ENCODE measurements around the gene ADGRL3.
"Not testable (repeated sequence)": the region's sequence is repeated elsewhere in the genome, so short reads cannot be mapped to it uniquely, and the experiment has no call there.

The ADGRL3 gene

DNA sequence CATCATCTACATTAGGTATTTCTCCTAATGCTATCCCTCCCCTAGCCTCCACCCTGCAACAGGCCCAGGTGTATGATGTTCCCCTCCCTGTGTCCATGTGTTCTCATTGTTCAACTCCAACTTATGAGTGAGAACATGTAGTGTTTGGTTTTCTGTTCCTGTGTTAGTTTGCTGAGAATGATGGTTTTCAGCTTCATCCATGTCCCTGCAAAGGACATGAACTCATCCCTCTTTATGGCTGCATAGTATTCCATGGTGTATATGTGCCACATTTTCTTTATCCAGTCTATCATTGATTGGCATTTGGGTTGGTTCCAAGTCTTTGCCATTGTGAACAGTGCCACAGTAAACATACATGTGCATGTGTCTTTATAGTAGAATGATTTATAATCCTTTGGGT is 7.0 kb downstream of the ADGRL3 start:
- DNase-seq, result not testable (repeated sequence)

DNA sequence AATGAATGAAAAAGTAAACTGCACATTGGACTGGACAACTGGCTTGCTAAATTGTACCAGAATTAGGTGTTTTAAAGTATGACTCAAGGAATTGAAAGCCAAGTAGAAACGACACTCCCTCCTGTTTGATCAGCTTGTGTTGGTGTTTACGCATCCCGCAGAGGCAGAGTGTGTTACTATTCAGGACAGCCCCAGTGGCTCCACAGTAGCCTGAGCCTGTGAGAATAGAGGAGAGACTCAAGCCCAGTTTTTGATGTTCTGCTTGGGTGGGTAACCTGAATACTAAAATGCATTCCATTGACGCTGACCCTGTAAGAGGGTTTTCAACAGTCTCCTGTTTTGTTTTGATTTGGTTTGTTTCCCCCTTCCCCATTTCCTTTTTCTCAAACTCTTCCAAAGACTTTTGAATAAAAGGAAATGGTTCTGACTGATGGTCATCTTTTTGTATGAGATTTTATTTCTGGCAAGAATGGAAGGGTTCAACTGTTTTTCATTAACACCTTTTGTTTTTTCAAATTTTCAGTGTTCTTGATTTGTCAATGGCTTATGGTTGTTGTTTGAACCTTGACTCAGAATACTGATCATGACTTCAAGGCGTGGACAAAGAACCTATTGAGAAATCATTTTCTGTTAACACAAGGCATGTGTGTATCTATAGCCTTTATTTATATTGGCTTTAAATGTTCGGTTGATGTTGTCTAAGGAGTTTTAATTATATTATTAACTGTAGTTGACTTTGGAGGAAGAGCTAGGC is 10.2 kb downstream of the ADGRL3 start:
- no peak for DNase-seq

DNA sequence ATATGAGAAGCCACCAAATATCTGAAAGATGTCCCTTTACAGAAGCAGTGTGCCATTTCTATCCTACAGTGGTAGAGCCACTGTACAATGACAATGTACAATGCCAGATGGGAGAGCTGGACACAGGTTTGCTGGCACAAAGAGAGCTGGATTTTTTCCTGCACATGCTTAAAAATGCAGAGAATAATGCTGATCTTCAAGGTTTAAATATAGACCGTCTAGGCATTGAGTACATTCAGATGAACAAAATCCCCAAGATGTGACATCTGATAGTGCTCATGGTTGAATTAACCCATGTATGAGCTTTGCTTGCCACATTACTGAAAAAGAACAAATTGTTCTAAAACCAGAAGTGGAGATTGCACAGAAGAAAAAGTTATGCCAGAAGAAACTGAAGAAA is 11.7 kb downstream of the ADGRL3 start:
- no peak for DNase-seq

DNA sequence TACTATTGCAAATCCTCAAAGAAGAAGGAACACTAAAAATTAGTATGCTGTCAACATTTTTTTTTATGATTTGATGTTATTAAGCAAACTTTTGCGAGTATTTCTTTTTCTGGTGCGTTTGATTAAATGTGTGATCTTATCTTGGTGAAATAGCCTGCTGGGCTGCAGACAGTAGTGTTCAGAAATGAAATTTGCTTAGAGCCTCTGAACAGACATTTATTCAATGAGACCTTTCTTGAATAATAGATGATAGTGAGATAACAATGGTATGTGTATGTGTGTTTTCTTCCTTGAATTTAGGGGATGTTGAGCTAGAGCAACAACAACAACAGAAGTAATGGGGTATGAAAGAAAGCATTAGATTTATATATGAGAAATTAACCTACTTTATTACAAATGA is 12.7 kb downstream of the ADGRL3 start:
- DNase-seq, result no peak

DNA sequence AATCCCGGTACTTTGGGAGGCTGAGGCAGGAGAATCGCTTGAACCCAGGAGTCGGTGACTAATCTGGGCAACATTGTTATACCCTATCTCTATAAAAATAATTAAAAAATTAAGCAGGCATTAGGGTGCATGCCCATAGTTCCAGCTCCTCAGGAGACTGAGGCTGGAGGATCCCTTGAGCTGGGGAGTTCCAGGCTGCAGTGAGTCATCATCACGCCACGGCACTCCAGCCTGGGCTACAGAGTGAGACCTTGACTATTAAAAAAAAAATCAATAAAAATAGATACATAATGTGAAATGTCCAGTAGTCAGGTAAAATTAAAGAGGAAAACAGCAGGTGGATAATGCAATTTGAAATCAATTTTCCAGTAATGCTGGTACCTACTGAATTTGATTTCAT is 14.6 kb downstream of the ADGRL3 start:
- DNase-seq, result no peak

DNA sequence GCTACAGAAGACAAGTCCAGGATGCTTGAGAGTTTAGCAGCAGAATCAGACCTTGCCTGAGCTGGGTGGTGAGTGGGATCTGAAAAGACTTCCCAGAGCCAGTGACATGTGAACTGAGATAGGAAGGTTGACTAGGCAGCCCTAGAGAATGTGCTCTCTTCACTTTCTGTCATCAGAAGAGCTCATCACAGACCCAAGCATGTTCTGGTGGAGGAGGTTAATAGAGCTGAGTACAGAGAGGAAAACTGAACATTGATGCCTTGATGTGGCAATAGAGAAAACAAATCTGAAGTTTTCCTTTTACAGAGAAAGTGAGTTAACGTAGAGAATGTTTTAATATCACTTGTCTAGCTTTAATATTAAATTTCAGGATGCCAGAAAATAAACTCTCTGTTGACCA is 17.1 kb downstream of the ADGRL3 start:
- DNase-seq, result no peak

DNA sequence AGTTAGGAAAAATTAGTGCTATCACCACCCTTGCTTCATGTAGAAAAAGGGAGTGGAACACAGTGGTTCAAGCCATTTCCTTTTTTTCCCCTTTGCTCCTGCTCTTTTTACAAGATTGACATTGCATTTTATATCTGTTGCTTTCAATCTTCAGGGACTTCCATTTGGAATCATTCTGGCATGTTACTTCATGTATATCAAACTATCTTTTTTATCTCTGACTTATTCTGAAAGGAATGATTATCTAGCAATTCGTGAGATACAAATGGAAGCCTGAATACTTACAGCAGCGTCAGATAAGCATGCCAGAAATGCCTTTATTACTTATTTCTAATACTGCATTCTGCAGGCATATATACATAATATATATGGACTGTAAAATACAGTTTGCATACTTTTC is 20.4 kb downstream of the ADGRL3 start:
- DNase-seq, result no peak

- no peak for DNase-seq
Observed at GRCh38 chr4:61223385-61223784, 23.3 kb downstream of the ADGRL3 start.

DNA sequence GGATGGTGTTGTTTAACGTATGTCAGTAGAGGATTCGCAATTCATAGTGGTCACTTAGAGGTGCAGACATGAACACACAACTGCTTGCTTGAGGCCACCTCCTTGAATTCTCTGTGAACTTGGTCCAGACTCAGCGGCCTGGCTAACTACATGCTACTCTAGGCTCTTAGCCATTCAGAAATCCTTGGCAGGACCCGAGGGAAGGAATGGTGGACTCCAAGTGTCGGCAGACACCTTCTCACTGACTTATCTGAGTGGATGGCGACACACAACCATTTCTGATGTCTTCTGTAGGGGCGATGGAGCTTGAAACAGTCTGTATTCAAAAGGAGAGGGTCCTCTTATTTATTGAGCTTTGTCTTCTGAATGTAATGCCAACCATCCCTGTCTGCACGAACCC is 24.4 kb downstream of the ADGRL3 start:
- no peak for DNase-seq

DNA sequence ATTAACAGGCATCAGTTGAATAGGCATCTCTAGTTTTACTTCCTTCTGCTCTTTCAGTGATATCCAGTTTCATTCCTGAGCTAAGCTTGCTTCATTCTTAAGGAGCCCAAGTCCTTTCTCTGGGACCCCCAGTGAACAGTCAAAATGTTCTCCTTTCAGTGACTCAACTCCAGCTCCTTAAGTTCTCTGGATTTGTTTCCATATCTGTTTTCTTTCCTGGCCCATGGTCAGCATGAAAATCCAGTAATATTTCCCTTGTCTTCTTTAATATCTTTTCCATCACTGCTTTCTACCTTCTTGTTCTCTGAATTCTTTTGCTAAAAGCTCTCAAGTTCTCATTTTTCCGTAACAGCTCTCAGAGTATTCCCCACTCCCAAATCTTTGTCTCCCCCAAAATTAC is 25.5 kb downstream of the ADGRL3 start:
- DNase-seq, result no peak

DNA sequence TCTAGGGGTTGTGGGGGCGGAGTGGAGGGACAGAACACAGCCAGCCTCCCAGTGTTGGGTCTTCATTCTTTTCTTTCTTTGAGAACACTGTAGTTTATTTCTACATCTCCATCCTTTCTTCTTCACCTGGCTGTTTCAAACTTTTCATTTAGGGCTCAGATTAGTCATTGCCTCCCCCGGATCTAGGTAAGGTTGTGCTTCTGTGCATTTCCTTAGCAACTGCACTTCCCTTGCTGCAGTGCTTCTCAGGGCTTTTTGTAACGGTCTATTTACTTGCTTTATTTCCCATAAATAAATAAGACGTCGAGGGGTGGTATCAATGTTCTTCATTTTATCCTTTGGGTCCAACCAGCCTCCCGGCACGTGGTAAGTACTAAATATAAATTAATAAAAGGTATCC is 31.3 kb downstream of the ADGRL3 start:
- no peak for DNase-seq

DNA sequence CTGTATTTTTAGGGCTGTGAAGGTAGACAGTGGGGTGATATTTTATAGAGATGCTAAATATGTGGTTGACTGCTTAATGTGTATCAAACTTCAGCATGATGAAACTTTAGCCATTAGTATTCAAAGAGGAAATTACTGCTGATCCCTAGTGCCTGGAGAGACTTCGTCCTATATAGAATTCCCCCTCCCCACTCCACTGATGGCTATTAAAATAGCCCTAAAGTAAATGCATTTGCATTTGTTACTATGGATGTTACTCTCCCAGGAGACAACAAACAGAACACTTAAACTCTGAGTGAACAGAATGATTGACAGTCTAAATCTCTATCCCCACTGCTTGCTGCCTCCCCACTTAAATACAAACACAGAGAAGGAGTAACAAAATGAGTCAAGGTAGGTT is 39.1 kb downstream of the ADGRL3 start:
- DNase-seq, result no peak

GRCh38 chr4:61243962-61244361 is 43.8 kb downstream of the ADGRL3 start:
- DNase-seq, result no peak

- no peak for DNase-seq
Observed at GRCh38 chr4:61245069-61245714, 45.1 kb downstream of the ADGRL3 start.

- DNase-seq, result no peak
Observed at GRCh38 chr4:61246034-61246433, 45.9 kb downstream of the ADGRL3 start.

DNA sequence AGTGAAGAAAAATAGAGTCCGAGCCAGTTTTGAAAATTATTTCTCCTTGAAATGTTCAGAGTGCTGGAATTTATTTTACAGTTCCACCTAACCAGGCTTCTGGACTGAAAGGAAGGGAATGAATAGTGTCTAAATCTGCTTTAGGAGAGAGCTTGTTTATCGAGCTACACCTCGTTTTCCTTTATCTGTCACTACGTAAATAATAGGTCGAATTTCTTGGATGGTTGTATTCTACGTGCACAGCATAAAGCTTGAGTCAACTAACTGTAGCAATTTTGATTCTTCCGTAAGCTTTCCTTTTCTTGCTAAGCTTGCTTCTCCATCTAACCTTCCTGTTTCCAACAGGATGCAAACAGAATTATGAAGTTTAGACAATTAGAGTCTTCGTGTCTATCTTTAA is 48.6 kb downstream of the ADGRL3 start:
- no peak for DNase-seq

DNA sequence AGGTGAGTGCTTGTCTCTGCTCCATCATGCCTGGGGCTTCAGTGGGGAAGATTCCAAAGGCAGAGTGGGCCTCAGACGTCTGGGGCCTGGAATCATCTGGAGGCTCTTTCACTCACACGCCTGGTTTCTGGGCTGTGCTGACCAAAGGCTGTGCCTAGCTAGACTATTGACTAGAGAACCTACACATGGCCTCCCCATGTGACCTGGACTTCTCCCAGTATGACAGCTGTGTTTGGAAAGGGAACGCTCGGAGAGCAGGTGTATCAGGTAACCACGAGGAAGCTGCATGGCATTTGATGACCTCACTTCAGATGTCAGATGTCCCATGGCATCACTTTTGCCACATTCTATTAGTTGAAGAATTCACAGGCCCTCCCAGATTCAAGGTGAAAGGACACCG is 51.0 kb downstream of the ADGRL3 start:
- DNase-seq, result no peak

GRCh38 chr4:61254406-61254805 is 54.3 kb downstream of the ADGRL3 start:
- no peak for DNase-seq

- DNase-seq, result peak; percentile 15
Observed at GRCh38 chr4:61273233-61273632, 73.1 kb downstream of the ADGRL3 start.

- no peak for DNase-seq
Observed at GRCh38 chr4:61274286-61274685, 74.2 kb downstream of the ADGRL3 start.

GRCh38 chr4:61275241-61275640 is 75.1 kb downstream of the ADGRL3 start:
- no peak for DNase-seq

- no peak for DNase-seq
Observed at GRCh38 chr4:61276029-61276428, 75.9 kb downstream of the ADGRL3 start.

DNA sequence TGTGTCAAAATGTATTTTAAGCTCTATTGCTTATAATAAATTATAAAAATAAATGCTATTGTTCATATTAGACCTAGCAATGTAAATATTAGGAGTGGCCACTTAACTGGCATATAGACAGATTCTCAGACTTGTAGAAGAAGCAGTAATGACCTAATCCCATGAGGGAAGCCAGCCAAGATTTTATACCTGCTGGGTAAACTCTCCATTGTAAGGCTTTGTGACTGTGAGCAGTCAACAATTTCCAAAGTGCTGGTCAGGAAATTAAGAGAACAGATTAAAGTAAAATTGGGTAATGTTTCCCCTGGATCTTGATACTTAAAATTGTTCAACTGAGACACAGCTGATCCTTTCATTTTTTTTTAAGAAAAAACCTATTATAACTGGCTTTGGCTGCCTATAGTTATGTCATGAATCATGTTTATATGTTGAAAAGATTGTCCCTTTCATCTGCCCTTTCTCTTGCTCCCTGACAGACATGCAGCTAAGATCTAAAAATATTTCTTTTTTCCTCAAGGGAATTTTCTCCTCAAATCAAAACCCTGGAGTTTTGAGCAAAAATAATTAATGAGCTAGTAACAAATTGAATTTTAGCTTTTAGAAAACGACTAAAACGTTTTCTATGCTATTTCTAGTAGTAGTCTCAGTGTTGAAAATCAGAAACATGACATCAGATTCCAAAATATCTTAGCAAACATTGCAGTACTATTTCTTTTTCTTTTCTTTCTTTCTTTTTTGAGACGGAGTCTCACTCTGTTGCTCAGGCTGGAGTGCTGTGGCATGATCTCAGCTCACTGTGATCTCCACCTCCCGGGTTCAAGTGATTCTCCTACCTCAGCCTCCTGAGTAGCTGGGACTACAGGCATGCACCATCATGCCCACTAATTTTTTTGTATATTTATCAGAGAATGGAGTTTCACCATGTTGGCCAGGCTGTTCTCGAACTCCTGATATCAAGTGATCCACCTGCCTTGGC is 77.9 kb downstream of the ADGRL3 start:
- DNase-seq, result no peak

All from fibroblast of skin of abdomen (primary cell).